K562 (cell line): Measurements from ENCODE around the gene GLRX2. TPM values are rescaled to one million over a fixed set of nuclear protein-coding genes. Genes with fewer than 3 reads are reported as not detected.

Experiments used
- HDAC2 ChIP-seq: fragments of 450-650 bp; IDR thresholded peaks from 2 replicates; pipeline ENCODE4 v1.6.1; 2016; ENCODE audit warnings: mild to moderate bottlenecking
- HIVEP1 ChIP-seq: fragments of 250-450 bp; sonication (Bioruptor Pico); IDR thresholded peaks from 2 replicates; pipeline ENCODE4 v1.4.0; 2020; ENCODE audit warnings: mild to moderate bottlenecking
- HOXB6 ChIP-seq: fragments of 250-450 bp; sonication (Bioruptor Pico); IDR thresholded peaks from 2 replicates; pipeline ENCODE4 v1.5.1; 2022; ENCODE audit warnings: mild to moderate bottlenecking, borderline replicate concordance
- IFI16 ChIP-seq: fragments of 250-450 bp; sonication (Bioruptor Pico); IDR thresholded peaks from 2 replicates; pipeline ENCODE4 v2.1.2; 2022; ENCODE audit warnings: mild to moderate bottlenecking, inconsistent platforms
- MXD1 ChIP-seq: fragments of 250-450 bp; sonication (Bioruptor Pico); IDR thresholded peaks from 2 replicates; pipeline ENCODE4 v1.8.0; 2021; ENCODE audit warnings: borderline replicate concordance, mild to moderate bottlenecking, moderate library complexity; ENCODE audit not compliant: poor library complexity, severe bottlenecking
- NBN ChIP-seq: fragments of 450-650 bp; IDR thresholded peaks from 2 replicates; pipeline ENCODE4 v1.6.1; 2016; ENCODE audit warnings: low read depth, mild to moderate bottlenecking
- SIN3B ChIP-seq: fragments of 450-650 bp; IDR thresholded peaks from 2 replicates; pipeline ENCODE4 v1.6.1; 2017; ENCODE audit warnings: low read depth, mild to moderate bottlenecking, moderate library complexity
- SMAD4 ChIP-seq: fragments of 250-450 bp; sonication (Bioruptor Pico); conservative IDR thresholded peaks from 2 replicates; pipeline ENCODE4 v1.8.0; 2021; ENCODE audit warnings: inconsistent platforms, mild to moderate bottlenecking, moderate library complexity
- SNRNP70 ChIP-seq: fragments of 200-400 bp; formaldehyde crosslinking; optimal IDR thresholded peaks from 2 replicates; pipeline ENCODE3; 2017; ENCODE audit warnings: low read depth, low read length
- ZBTB40 ChIP-seq, 2 experiments: fragments of 450-650 bp in 1 of 2; sonication (generic) in 1 of 2; formaldehyde crosslinking in 1 of 2; IDR thresholded peaks; 2 replicates each; pipeline versions ENCODE4 v1.7.1 to v1.9.0; 2016 to 2022; ENCODE audit warnings: inconsistent platforms in 1 of 2, mild to moderate bottlenecking in 1 of 2, missing genetic modification reagents in 1 of 2
- ZBTB5 ChIP-seq: fragments of 450-650 bp; IDR thresholded peaks from 2 replicates; pipeline ENCODE4 v1.6.1; 2017; ENCODE audit warnings: antibody characterized with exemption
- polyA plus RNA-seq, 8 experiments: library from polyadenylated mRNA; depleted of rRNA in 4 of 8; stranded (reverse) in 5 of 8; unstranded in 3 of 8; fragments of >200 nt; fragmentation: Nextera tagmentation in 2 of 8; fragmentation: Illumina TruSeq in 1 of 8; extraction: Ambion mirVana in 2 of 8; extraction: Trizol in 1 of 8; gene quantifications; 2 replicates each; pipeline versions ENCODE4 v1.2.1 to v1.2.3, GENCODE V29; 2011 to 2014; ENCODE audit warnings: inconsistent platforms in 1 of 8, missing spikeins in 1 of 8
- total RNA-seq, 7 experiments: library from RNA; depleted of rRNA in 6 of 7; stranded (reverse); fragments of >200 nt in 6 of 7; fragmentation: Illumina TruSeq in 2 of 7; extraction: Trizol in 2 of 7; gene quantifications; 2 replicates each; pipeline versions ENCODE4 v1.2.1 to v1.2.3, GENCODE V29; 2011 to 2021; ENCODE audit warnings: low replicate concordance in 1 of 7

The GLRX2 gene
- total and polyA plus RNA-seq, 9 of the 15 experiments (the other 6 are each of a cell fraction or from before 2014, with no cell fraction given): 13.3 to 82.6 (median 55.1) TPM

DNA sequence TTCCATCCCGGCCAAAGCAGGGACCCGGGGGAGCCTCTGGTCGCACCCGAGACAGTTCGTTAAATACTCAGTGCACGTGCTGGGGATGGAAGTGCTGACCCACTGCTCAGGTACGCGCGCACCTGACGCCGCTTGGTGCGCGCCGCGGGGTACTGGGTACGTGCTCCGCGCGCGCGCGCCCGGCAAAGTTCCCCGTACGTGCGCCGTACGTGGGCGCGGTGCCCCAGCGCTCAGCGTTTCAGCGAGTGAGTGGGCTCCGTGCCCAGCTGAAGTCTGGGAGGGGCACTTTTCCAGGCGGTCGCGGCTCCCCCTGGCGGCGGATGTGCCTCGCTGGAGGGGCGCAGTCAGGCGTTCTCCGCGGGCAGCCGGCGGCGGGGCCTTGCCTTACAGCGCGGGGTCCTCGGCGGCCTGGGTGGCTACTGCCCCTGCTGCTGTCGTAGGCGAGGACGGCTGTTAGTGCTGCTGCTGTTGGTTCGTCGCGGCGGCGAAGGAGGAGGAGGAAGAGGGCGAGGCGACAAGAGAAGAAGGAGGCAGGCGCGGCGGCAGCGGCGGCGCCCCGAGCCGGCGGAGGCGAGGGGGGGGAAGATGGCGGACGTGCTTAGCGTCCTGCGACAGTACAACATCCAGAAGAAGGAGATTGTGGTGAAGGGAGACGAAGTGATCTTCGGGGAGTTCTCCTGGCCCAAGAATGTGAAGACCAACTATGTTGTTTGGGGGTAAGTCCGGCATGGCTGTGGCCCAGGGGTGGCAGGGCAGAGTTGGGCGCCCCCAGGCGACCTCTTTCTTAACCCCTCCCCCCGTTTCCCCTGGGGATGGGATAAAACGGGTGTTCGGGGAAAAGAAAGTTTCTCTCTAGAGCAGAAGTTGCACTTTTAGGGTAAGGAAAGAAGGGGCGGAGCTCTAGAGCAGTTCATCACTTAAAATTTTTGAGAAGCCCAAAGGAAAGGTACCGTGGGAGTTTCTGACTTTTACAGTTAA, 16.7 kb upstream of the GLRX2 start, which contains the start of gene CDC73 (continued):
- peak; percentile 2; the same call in 1 of the 2 replicates for TF ChIP-seq HIVEP1
- no peak; the same call in 1 of the 2 replicates for TF ChIP-seq ZBTB5
- TF ChIP-seq NBN: peak; percentile 85
- no peak for TF ChIP-seq ZBTB40 (IDR thresholded peaks at IDR 0.05)
- no peak for TF ChIP-seq ZBTB40 (CRISPR knock-in tag; IDR thresholded peaks at IDR 0.05)
- TF ChIP-seq SIN3B: peak; percentile 71
- peak; percentile 73 for TF ChIP-seq HDAC2
- TF ChIP-seq IFI16 (CRISPR knock-in tag): no peak
- TF ChIP-seq MXD1 (CRISPR knock-in tag): peak; percentile 56
- no peak for TF ChIP-seq SNRNP70
- no peak for TF ChIP-seq HOXB6 (CRISPR knock-in tag)
- peak; percentile 85 for TF ChIP-seq SMAD4 (CRISPR knock-in tag)
